KOPT-K1 (cell line): Measurements from ENCODE around the gene ARHGAP15.

Source experiments
- H3K27ac ChIP-seq: fragments of 200-600 bp; sonication (generic); 2 replicates; pipeline ENCODE4 v1.5.1; 2016; ENCODE audit warnings: antibody characterized with exemption, mild to moderate bottlenecking, low read depth, low read length; ENCODE audit not compliant: poor library complexity, severe bottlenecking
- H3K36me3 ChIP-seq: fragments of 200-600 bp; sonication (generic); 2 replicates; pipeline ENCODE4 v1.5.1; 2017; ENCODE audit warnings: antibody characterized with exemption, mild to moderate bottlenecking, low read length, moderate library complexity; ENCODE audit not compliant: insufficient read depth
- H3K9me3 ChIP-seq: fragments of 200-600 bp; sonication (generic); 2 replicates; pipeline ENCODE4 v1.5.1; 2017; ENCODE audit warnings: antibody characterized with exemption, low read length, mild to moderate bottlenecking; ENCODE audit not compliant: insufficient read depth, poor library complexity, severe bottlenecking

The ARHGAP15 gene

GRCh38 chr2:143246815-143247744 lies 117.9 kb downstream of the ARHGAP15 start:
- peaks cover 54% of the 10 kb centered on the region for H3K36me3 ChIP-seq
- peak overlapping the region; percentile 14 for H3K27ac ChIP-seq

GRCh38 chr2:143248631-143249030 lies 119.4 kb downstream of the ARHGAP15 start:
- peaks cover 57% of the 10 kb centered on the region for H3K36me3 ChIP-seq
- H3K27ac ChIP-seq: no peak overlapping the region
- no peaks in the 10 kb centered on the region for H3K9me3 ChIP-seq

More at GRCh38 chr2:143246815-143247744, 117.9 kb downstream of the ARHGAP15 start:
- H3K9me3 ChIP-seq: no peaks in the 10 kb centered on the region

- H3K9me3 ChIP-seq: no peaks in the 10 kb centered on the region
- peaks cover 41% of the 10 kb centered on the region for H3K36me3 ChIP-seq
- no peak overlapping the region for H3K27ac ChIP-seq
Measured at GRCh38 chr2:143251681-143252080, 122.5 kb downstream of the ARHGAP15 start.

GRCh38 chr2:143252138-143252907 lies 123.1 kb downstream of the ARHGAP15 start:
- Histone ChIP-seq H3K36me3 (peaks cover 34% of the 10 kb centered on the region), H3K27ac (peak overlapping the region; percentile 21), H3K9me3 (no peaks in the 10 kb centered on the region)

- H3K9me3 ChIP-seq: no peaks in the 10 kb centered on the region
- peaks cover 23% of the 10 kb centered on the region for H3K36me3 ChIP-seq
- peak overlapping the region; percentile 93 for H3K27ac ChIP-seq
Measured at GRCh38 chr2:143254110-143254509, 124.9 kb downstream of the ARHGAP15 start.

- Histone ChIP-seq H3K36me3 (peaks cover 23% of the 10 kb centered on the region), H3K9me3 (no peaks in the 10 kb centered on the region), H3K27ac (peak overlapping the region; percentile 93)
Measured at GRCh38 chr2:143255086-143255485, 125.9 kb downstream of the ARHGAP15 start.

GRCh38 chr2:143255899-143256298 lies 126.7 kb downstream of the ARHGAP15 start:
- H3K9me3 ChIP-seq: no peaks in the 10 kb centered on the region
- H3K27ac ChIP-seq: peak overlapping the region; percentile 93
- H3K36me3 ChIP-seq: peaks cover 16% of the 10 kb centered on the region

GRCh38 chr2:143258126-143258892 lies 129.1 kb downstream of the ARHGAP15 start:
- Histone ChIP-seq H3K9me3 (peaks cover 9% of the 10 kb centered on the region), H3K27ac (peak overlapping the region; percentile 93), H3K36me3 (peaks cover 10% of the 10 kb centered on the region)

- H3K27ac ChIP-seq: peak overlapping the region; percentile 93
- H3K36me3 ChIP-seq: peaks cover 21% of the 10 kb centered on the region
Measured at GRCh38 chr2:143259368-143259958, 130.2 kb downstream of the ARHGAP15 start.

GRCh38 chr2:143261986-143262385 lies 132.8 kb downstream of the ARHGAP15 start:
- Histone ChIP-seq H3K27ac (peak overlapping the region; percentile 93), H3K9me3 (peaks cover 26% of the 10 kb centered on the region), H3K36me3 (peaks cover 29% of the 10 kb centered on the region)

More at GRCh38 chr2:143259368-143259958, 130.2 kb downstream of the ARHGAP15 start:
- peaks cover 20% of the 10 kb centered on the region for H3K9me3 ChIP-seq

GRCh38 chr2:143262389-143262788 lies 133.2 kb downstream of the ARHGAP15 start:
- Histone ChIP-seq H3K27ac (peak overlapping the region; percentile 93), H3K36me3 (peaks cover 33% of the 10 kb centered on the region), H3K9me3 (peaks cover 27% of the 10 kb centered on the region)

- Histone ChIP-seq H3K27ac (peak overlapping the region; percentile 93), H3K9me3 (peaks cover 27% of the 10 kb centered on the region), H3K36me3 (peaks cover 38% of the 10 kb centered on the region)
Measured at GRCh38 chr2:143263066-143263625, 133.9 kb downstream of the ARHGAP15 start.

- H3K9me3 ChIP-seq: peaks cover 27% of the 10 kb centered on the region
- H3K36me3 ChIP-seq: peaks cover 38% of the 10 kb centered on the region
- H3K27ac ChIP-seq: no peak overlapping the region
Measured at GRCh38 chr2:143264851-143265250, 135.6 kb downstream of the ARHGAP15 start.

- no peaks in the 10 kb centered on the region for H3K9me3 ChIP-seq
- no peak overlapping the region for H3K27ac ChIP-seq
- H3K36me3 ChIP-seq: peaks cover 23% of the 10 kb centered on the region; the same call in 1 of the 2 replicates
Measured at GRCh38 chr2:143279672-143280071, 150.5 kb downstream of the ARHGAP15 start.
